IMR-90 (cell line): ENCODE results near the gene ITGA1. TPM values are rescaled to one million over a fixed set of nuclear protein-coding genes. Genes with fewer than 3 reads are reported as not detected.

Source experiments
- ATAC-seq: fragments of 200-7000 bp; cut with Tn5 transposase; 2 replicates; pipeline ENCODE4 v1.9.1; 2020; ENCODE audit warnings: low read depth, mild to moderate bottlenecking, moderate library complexity
- BruUV-seq: library from RNA; stranded (reverse); fragments of 400-500 nt; replicated peaks from 2 replicates; lab custom pipeline; 2021; lab: Mats Ljungman, UMichigan
- CTCF ChIA-PET: fragments of 300-600 bp; formaldehyde crosslinking; extraction: SDS; loops from one replicate; lab custom pipeline; 2021; ENCODE audit warnings: antibody characterized with exemption; lab: Yijun Ruan, JAX
- POLR2A ChIA-PET: fragments of 300-600 bp; sonication (Branson Sonifier 250); formaldehyde crosslinking; loops from one replicate; lab custom pipeline; 2022; ENCODE audit warnings: antibody characterized with exemption; ENCODE audit not compliant: unreplicated experiment; lab: Charles Lee
- DNase-seq: peaks from one replicate; pipeline ENCODE4 v3.0.0; 2013
- H2AFZ ChIP-seq: replicated peaks from 2 replicates; pipeline ENCODE3; 2013; ENCODE audit warnings: low read length, mild to moderate bottlenecking; ENCODE audit not compliant: poor library complexity
- H2AK5ac ChIP-seq: 2 replicates; pipeline ENCODE4 v1.6.1; 2013; ENCODE audit warnings: low read depth, low read length, inconsistent platforms
- H2AK9ac ChIP-seq: replicated peaks from 2 replicates; pipeline ENCODE3; 2013; ENCODE audit warnings: mild to moderate bottlenecking, low read depth, low read length, moderate library complexity; ENCODE audit not compliant: poor library complexity
- H2BK120ac ChIP-seq: 2 replicates; pipeline ENCODE4 v1.6.1; 2013; ENCODE audit warnings: low read depth, low read length, inconsistent platforms
- H2BK15ac ChIP-seq: 3 replicates; pipeline ENCODE4 v1.6.1; 2013; ENCODE audit warnings: low read depth, low read length, inconsistent platforms
- H2BK20ac ChIP-seq: 2 replicates; pipeline ENCODE4 v1.6.1; 2013; ENCODE audit warnings: low read depth, mild to moderate bottlenecking, inconsistent platforms, low read length, moderate library complexity
- H2BK5ac ChIP-seq: 2 replicates; pipeline ENCODE4 v1.6.1; 2013; ENCODE audit warnings: mild to moderate bottlenecking, low read depth, low read length, inconsistent platforms; ENCODE audit not compliant: poor library complexity, severe bottlenecking
- H3K14ac ChIP-seq: replicated peaks from 2 replicates; pipeline ENCODE4 v1.6.1; 2013; ENCODE audit warnings: low read depth, low read length, inconsistent platforms
- H3K18ac ChIP-seq: 2 replicates; pipeline ENCODE4 v1.6.1; 2013; ENCODE audit warnings: low read depth, low read length, control low read depth
- H3K23ac ChIP-seq: 2 replicates; pipeline ENCODE4 v1.6.1; 2013; ENCODE audit warnings: low read depth, low read length, inconsistent platforms
- H3K27ac ChIP-seq: 2 replicates; pipeline ENCODE4 v1.5.1; 2013; ENCODE audit warnings: mild to moderate bottlenecking, control low read depth, low read length; ENCODE audit not compliant: insufficient read depth
- H3K27me3 ChIP-seq: 2 replicates; pipeline ENCODE4 v1.6.1; 2013; ENCODE audit warnings: low read length; ENCODE audit not compliant: control insufficient read depth, insufficient read depth
- H3K36me3 ChIP-seq: 2 replicates; pipeline ENCODE4 v1.6.1; 2013; ENCODE audit warnings: low read length, mixed read lengths; ENCODE audit not compliant: control insufficient read depth, insufficient read depth
- H3K4ac ChIP-seq: 2 replicates; pipeline ENCODE4 v1.6.1; 2013; ENCODE audit warnings: low read depth, low read length, inconsistent platforms
- H3K4me1 ChIP-seq: 2 replicates; pipeline ENCODE4 v1.6.1; 2013; ENCODE audit warnings: low read length, mixed read lengths; ENCODE audit not compliant: control insufficient read depth, insufficient read depth
- H3K4me2 ChIP-seq: 2 replicates; pipeline ENCODE4 v1.6.1; 2013; ENCODE audit warnings: low read depth, mild to moderate bottlenecking, control low read depth, low read length, moderate library complexity
- H3K4me3 ChIP-seq: 2 replicates; pipeline ENCODE4 v1.5.1; 2013; ENCODE audit warnings: low read depth, mild to moderate bottlenecking, control low read depth, low read length, moderate library complexity; ENCODE audit not compliant: insufficient read depth
- H3K56ac ChIP-seq: 2 replicates; pipeline ENCODE4 v1.6.1; 2013; ENCODE audit warnings: low read length, inconsistent platforms; ENCODE audit not compliant: insufficient read depth; ENCODE audit errors: extremely low read depth
- H3K79me1 ChIP-seq, 2 experiments: 2 replicates each; pipeline ENCODE4 v1.6.1; 2013; ENCODE audit warnings: low read length in 2 of 2, inconsistent platforms in 1 of 2, low read depth in 1 of 2
- H3K9ac ChIP-seq: 2 replicates; pipeline ENCODE4 v1.6.1; 2013; ENCODE audit warnings: low read depth, low read length, control low read depth
- H3K9me1 ChIP-seq: 2 replicates; pipeline ENCODE4 v1.6.1; 2013; ENCODE audit warnings: low read length, inconsistent platforms; ENCODE audit not compliant: insufficient read depth
- H3K9me3 ChIP-seq: 2 replicates; pipeline ENCODE4 v1.6.1; 2013; ENCODE audit warnings: low read length; ENCODE audit not compliant: control insufficient read depth, insufficient read depth
- H4K20me1 ChIP-seq: 2 replicates; pipeline ENCODE4 v1.6.1; 2013; ENCODE audit warnings: low read length, inconsistent platforms; ENCODE audit not compliant: insufficient read depth
- H4K5ac ChIP-seq: 2 replicates; pipeline ENCODE4 v1.6.1; 2013; ENCODE audit warnings: mild to moderate bottlenecking, low read depth, low read length, control low read depth
- H4K8ac ChIP-seq, 2 experiments: 2 replicates each; pipeline ENCODE4 v1.6.1; 2013; ENCODE audit warnings: low read depth in 2 of 2, low read length in 2 of 2, control low read depth in 1 of 2, inconsistent platforms in 1 of 2
- H4K91ac ChIP-seq: 2 replicates; pipeline ENCODE4 v1.6.1; 2013; ENCODE audit warnings: low read depth, low read length, inconsistent platforms; ENCODE audit not compliant: insufficient read depth
- BHLHE40 ChIP-seq: fragments of 150-350 bp; IDR thresholded peaks from 2 replicates; pipeline ENCODE4 v1.6.1; 2016; ENCODE audit warnings: mild to moderate bottlenecking, low read depth, low read length
- CHD1 ChIP-seq: IDR thresholded peaks from 2 replicates; pipeline ENCODE4 v1.6.1; 2012; ENCODE audit warnings: low read depth, low read length, improper control_type of control experiment
- CTCF ChIP-seq: conservative IDR thresholded peaks from 2 replicates; pipeline ENCODE4 v1.5.1; 2012; ENCODE audit warnings: mild to moderate bottlenecking, low read depth, low read length, improper control_type of control experiment
- ELK1 ChIP-seq: fragments of 150-350 bp; IDR thresholded peaks from 2 replicates; pipeline ENCODE4 v1.6.1; 2016; ENCODE audit warnings: low read depth, mild to moderate bottlenecking, low read length, moderate library complexity, borderline replicate concordance
- FOS ChIP-seq: fragments of 150-350 bp; IDR thresholded peaks from 2 replicates; pipeline ENCODE4 v1.6.1; 2016; ENCODE audit warnings: low read depth, low read length
- MXI1 ChIP-seq: IDR thresholded peaks from 2 replicates; pipeline ENCODE4 v1.6.1; 2012; ENCODE audit warnings: low read depth, mild to moderate bottlenecking, low read length, moderate library complexity, borderline replicate concordance
- RAD21 ChIP-seq: IDR thresholded peaks from 2 replicates; pipeline ENCODE4 v1.6.1; 2012; ENCODE audit warnings: low read length, improper control_type of control experiment
- RCOR1 ChIP-seq: IDR thresholded peaks from 2 replicates; pipeline ENCODE4 v1.6.1; 2012; ENCODE audit warnings: mild to moderate bottlenecking, low read length, improper control_type of control experiment; ENCODE audit not compliant: insufficient replicate concordance
- WGBS, 2 experiments: methylation state at CpG; one replicate each; pipeline versions ENCODE4 v1.1.5 to v1.1.7; 2013; ENCODE audit warnings: missing lambda C conversion rate in 2 of 2; ENCODE audit not compliant: insufficient read length in 1 of 2; ENCODE audit errors: extremely low coverage in 2 of 2; 5-methylcytosine and 5-hydroxymethylcytosine counted together
- dilution Hi-C: fragments of 300-500 bp; cut with HindIII; formaldehyde crosslinking; loops from one replicate; pipeline ENCODE4 v1.14.3; 2018; ENCODE audit warnings: low sequenced_read_pairs; ENCODE audit not compliant: unreplicated experiment
- in situ Hi-C: fragments of 300-500 bp; cut with MboI; formaldehyde crosslinking; loops from 3 replicates; pipeline ENCODE4 v1.14.3; 2019; ENCODE audit warnings: low sequenced_read_pairs, inconsistent platforms, mixed read lengths
- intact Hi-C: fragments of 100-400 bp; cut with micrococcal nuclease; formaldehyde crosslinking; loops from 2 replicates; pipeline ENCODE4 v1.10.0; 2022
- polyA plus RNA-seq, 3 experiments: library from polyadenylated mRNA; depleted of rRNA; stranded (reverse); fragments of >200 nt; gene quantifications; 2 replicates each; pipeline ENCODE4 v1.2.3, GENCODE V29; 2012; ENCODE audit warnings: low replicate concordance in 1 of 3
- total RNA-seq: library from RNA; depleted of rRNA; stranded (reverse); fragments of >200 nt; gene quantifications from 2 replicates; pipeline ENCODE4 v1.2.3, GENCODE V29; 2012

ITGA1 gene
- total and polyA plus RNA-seq, 2 of the 4 experiments (the other 2 are of a cell fraction): 22.3 to 95.2 TPM

- no peak overlapping the region for H3K4me3 ChIP-seq
- dilution Hi-C loops: no loop called here
- no peak overlapping the region for H2BK5ac ChIP-seq
- H3K23ac ChIP-seq: no peak overlapping the region
- H3K56ac ChIP-seq: no peak overlapping the region
- no peak overlapping the region for H2BK120ac ChIP-seq
- no peak overlapping the region for H2AK5ac ChIP-seq
- no peak overlapping the region for H2AK9ac ChIP-seq
- in situ Hi-C loops: no loop called here
- intact Hi-C loops: no loop called here
- ChIA-PET POLR2A (no interaction called here), CTCF (interaction anchor here (1.1 kb wide), 1 partner anchor 13 kb away, joined by 3 read pairs; no protein-coding TSS in a partner anchor)
- peaks cover 12 to 48% of the 10 kb centered on the region in 2 experiments for H3K79me1 ChIP-seq
- WGBS, 2 experiments: no CpG with 5 or more reads among the region's 3 CpGs
- ATAC-seq: no peak
- H3K18ac ChIP-seq: no peak overlapping the region
- peaks cover 2% of the 10 kb centered on the region for H3K36me3 ChIP-seq
- no peak overlapping the region for H4K8ac ChIP-seq
- H4K20me1 ChIP-seq: no peaks in the 10 kb centered on the region
- no peak overlapping the region for H2AFZ ChIP-seq
- H3K4me1 ChIP-seq: peaks cover 17% of the 10 kb centered on the region
- no peak overlapping the region for H3K4me2 ChIP-seq
- H3K9me1 ChIP-seq: no peaks in the 10 kb centered on the region
- no peak overlapping the region for H3K27ac ChIP-seq
- no peak for DNase-seq
- no TSS peak for BruUV-seq
- no peak overlapping the region for H2BK15ac ChIP-seq
- peak overlapping the region; percentile 13; the same call in 1 of the 2 replicates for H2BK20ac ChIP-seq
- no peaks in the 10 kb centered on the region for H3K27me3 ChIP-seq
- TF ChIP-seq CHD1: no peak
- no peak for TF ChIP-seq ELK1
- TF ChIP-seq MXI1: no peak
- TF ChIP-seq RAD21: no peak
- TF ChIP-seq RCOR1: no peak
- TF ChIP-seq CTCF: no peak
- no peak for TF ChIP-seq FOS
- no peak for TF ChIP-seq BHLHE40
- no peak overlapping the region for H3K9ac ChIP-seq
- no peaks in the 10 kb centered on the region for H3K9me3 ChIP-seq
- H4K91ac ChIP-seq: no peak overlapping the region
- H4K5ac ChIP-seq: no peak overlapping the region
- no peak overlapping the region for H3K4ac ChIP-seq
- H3K14ac ChIP-seq: no peak overlapping the region
These were observed 61.8 kb downstream of the ITGA1 start for GRCh38 chr5:52849544-52849943.
